H1 (cell line): Measurements from ENCODE around the gene SLC23A2. TPM values are rescaled to one million over a fixed set of nuclear protein-coding genes. Genes with fewer than 3 reads are reported as not detected.

Source experiments
- BACH1 ChIP-seq: IDR thresholded peaks from 2 replicates; pipeline ENCODE4 v1.6.1; 2012; ENCODE audit warnings: low read length, improper control_type of control experiment
- BCL11A ChIP-seq, 2 experiments: IDR thresholded peaks; one replicate each; pipeline ENCODE4 v1.6.1; 2011; ENCODE audit warnings: low read depth in 2 of 2, low read length in 2 of 2, mild to moderate bottlenecking in 2 of 2
- CREB1 ChIP-seq: IDR thresholded peaks from 2 replicates; pipeline ENCODE4 v1.6.1; 2012; ENCODE audit warnings: inconsistent platforms
- EGR1 ChIP-seq: IDR thresholded peaks from 2 replicates; pipeline ENCODE4 v1.6.1; 2011; ENCODE audit warnings: low read depth, low read length, borderline replicate concordance
- JUN ChIP-seq: IDR thresholded peaks from 2 replicates; pipeline ENCODE4 v1.6.1; 2011; ENCODE audit warnings: low read depth, mild to moderate bottlenecking, improper control_type of control experiment, low read length
- SP1 ChIP-seq: IDR thresholded peaks from 2 replicates; pipeline ENCODE4 v1.6.1; 2011; ENCODE audit warnings: low read depth, low read length
- SRF ChIP-seq: IDR thresholded peaks from 2 replicates; pipeline ENCODE4 v1.6.1; 2011; ENCODE audit warnings: mild to moderate bottlenecking, low read depth, low read length, moderate library complexity
- USF2 ChIP-seq: IDR thresholded peaks from 2 replicates; pipeline ENCODE4 v1.6.1; 2011; ENCODE audit warnings: low read length, improper control_type of control experiment
- polyA plus RNA-seq, 7 experiments: library from polyadenylated mRNA; depleted of rRNA in 3 of 7; stranded (reverse) in 5 of 7; unstranded in 2 of 7; fragments of >200 nt in 5 of 7; fragments of 200-250 nt in 2 of 7; gene quantifications; 1 replicate in 5 of 7; 2 replicates in 1 of 7; 4 replicates in 1 of 7; pipeline versions ENCODE4 v1.2.1 to v1.2.3, GENCODE V29; 2011 to 2013; ENCODE audit warnings: missing spikeins in 2 of 7, mixed read lengths in 2 of 7
- total RNA-seq: library from RNA; stranded (reverse); fragmentation: NEBNext Ultra II Directional; extraction: Animal tissue kit (Norgen Biotek cat#: 25700); gene quantifications from 2 replicates; pipeline ENCODE4 v1.2.1, GENCODE V29; 2021

SLC23A2 gene
- total and polyA plus RNA-seq, 2 of the 8 experiments (the other 6 are each of a cell fraction or from before 2014, with no cell fraction given), result 17.0 to 18.6 TPM

GRCh38 chr20:4929686-4930397, 71.5 kb downstream of the SLC23A2 start (continued):
- TF ChIP-seq EGR1, result no peak
- TF ChIP-seq BACH1, result no peak
- no peak for TF ChIP-seq JUN
- no peak for TF ChIP-seq SP1
- no peak for TF ChIP-seq CREB1
- no peak for TF ChIP-seq USF2
- TF ChIP-seq SRF, result no peak
- no peak for TF ChIP-seq BCL11A (IDR thresholded peaks at IDR 0.05; ENCODE audit: low read depth in 2 of 2, low read length in 2 of 2)
